Measurements from ENCODE around the gene MAP3K14. TPM values are rescaled to one million over a fixed set of nuclear protein-coding genes. Genes with fewer than 3 reads are reported as not detected.

The MAP3K14 gene
- total RNA-seq, 1 donor from 2014 or later = 5.2 TPM

- no peak for DNase-seq (ENCODE audit: low spot score)
- Mint-ChIP-seq H3K27ac (ENCODE audit: unreplicated experiment) (no peak overlapping the region), H3K9me3 (ENCODE audit: unreplicated experiment) (no peaks in the 10 kb centered on the region), H3K36me3 (ENCODE audit: low read depth, unreplicated experiment) (no peaks in the 10 kb centered on the region), H3K4me1 (ENCODE audit: unreplicated experiment) (peaks cover 6% of the 10 kb centered on the region), H3K27me3 (ENCODE audit: unreplicated experiment) (peaks cover 1% of the 10 kb centered on the region), H3K4me3 (ENCODE audit: unreplicated experiment) (no peak overlapping the region)
- TF ChIP-seq, protein P1, sequence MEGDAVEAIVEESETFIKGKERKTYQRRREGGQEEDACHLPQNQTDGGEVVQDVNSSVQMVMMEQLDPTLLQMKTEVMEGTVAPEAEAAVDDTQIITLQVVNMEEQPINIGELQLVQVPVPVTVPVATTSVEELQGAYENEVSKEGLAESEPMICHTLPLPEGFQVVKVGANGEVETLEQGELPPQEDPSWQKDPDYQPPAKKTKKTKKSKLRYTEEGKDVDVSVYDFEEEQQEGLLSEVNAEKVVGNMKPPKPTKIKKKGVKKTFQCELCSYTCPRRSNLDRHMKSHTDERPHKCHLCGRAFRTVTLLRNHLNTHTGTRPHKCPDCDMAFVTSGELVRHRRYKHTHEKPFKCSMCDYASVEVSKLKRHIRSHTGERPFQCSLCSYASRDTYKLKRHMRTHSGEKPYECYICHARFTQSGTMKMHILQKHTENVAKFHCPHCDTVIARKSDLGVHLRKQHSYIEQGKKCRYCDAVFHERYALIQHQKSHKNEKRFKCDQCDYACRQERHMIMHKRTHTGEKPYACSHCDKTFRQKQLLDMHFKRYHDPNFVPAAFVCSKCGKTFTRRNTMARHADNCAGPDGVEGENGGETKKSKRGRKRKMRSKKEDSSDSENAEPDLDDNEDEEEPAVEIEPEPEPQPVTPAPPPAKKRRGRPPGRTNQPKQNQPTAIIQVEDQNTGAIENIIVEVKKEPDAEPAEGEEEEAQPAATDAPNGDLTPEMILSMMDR (IDR thresholded peaks at IDR 0.05; ENCODE audit: unreplicated experiment) = no peak
Observed at GRCh38 chr17:45301674-45302073, 15.1 kb downstream of the MAP3K14 start.

- TF ChIP-seq, protein P1 (IDR thresholded peaks at IDR 0.05; ENCODE audit: unreplicated experiment) = no peak
- H3K4me1 Mint-ChIP-seq (ENCODE audit: unreplicated experiment) = peaks cover 6% of the 10 kb centered on the region
- H3K4me3 Mint-ChIP-seq (ENCODE audit: unreplicated experiment) = no peak overlapping the region
- no peak for DNase-seq (ENCODE audit: low spot score)
- H3K27ac Mint-ChIP-seq (ENCODE audit: unreplicated experiment) = no peak overlapping the region
- peaks cover 1% of the 10 kb centered on the region for H3K27me3 Mint-ChIP-seq (ENCODE audit: unreplicated experiment)
- no peaks in the 10 kb centered on the region for H3K36me3 Mint-ChIP-seq (ENCODE audit: low read depth, unreplicated experiment)
- H3K9me3 Mint-ChIP-seq (ENCODE audit: unreplicated experiment) = no peaks in the 10 kb centered on the region
Observed at GRCh38 chr17:45300060-45300751, 16.6 kb downstream of the MAP3K14 start.

DNA sequence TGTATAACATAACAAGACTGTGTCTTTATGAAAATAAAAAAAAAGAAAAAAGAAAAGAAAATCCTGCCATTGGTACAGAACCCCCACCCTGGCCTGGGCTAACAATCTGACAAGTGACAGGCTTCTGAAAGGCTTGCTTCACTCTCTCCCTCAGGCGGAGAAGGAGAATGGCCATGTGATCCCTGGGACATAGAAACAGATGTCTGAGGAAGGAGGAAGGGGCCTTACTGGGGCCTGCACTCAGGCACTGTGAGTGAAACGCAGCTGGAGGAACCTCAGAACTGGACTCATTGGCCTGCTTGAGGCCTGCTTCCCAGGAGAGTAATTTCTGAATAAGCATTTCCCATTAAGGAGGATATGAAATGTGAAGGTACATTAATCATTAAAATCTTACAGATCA lies 17.5 kb downstream of the MAP3K14 start:
- Mint-ChIP-seq H3K36me3 (ENCODE audit: low read depth, unreplicated experiment) (no peaks in the 10 kb centered on the region), H3K27me3 (ENCODE audit: unreplicated experiment) (peaks cover 1% of the 10 kb centered on the region), H3K4me1 (ENCODE audit: unreplicated experiment) (peaks cover 6% of the 10 kb centered on the region), H3K27ac (ENCODE audit: unreplicated experiment) (peak overlapping the region; percentile 63), H3K4me3 (ENCODE audit: unreplicated experiment) (no peak overlapping the region), H3K9me3 (ENCODE audit: unreplicated experiment) (no peaks in the 10 kb centered on the region)
- TF ChIP-seq, protein P1 (IDR thresholded peaks at IDR 0.05; ENCODE audit: unreplicated experiment) = no peak
- no peak for DNase-seq (ENCODE audit: low spot score)

- TF ChIP-seq, protein P1 (IDR thresholded peaks at IDR 0.05; ENCODE audit: unreplicated experiment) = no peak
- DNase-seq (ENCODE audit: low spot score) = no peak
- H3K4me1 Mint-ChIP-seq (ENCODE audit: unreplicated experiment) = peaks cover 6% of the 10 kb centered on the region
- H3K27ac Mint-ChIP-seq (ENCODE audit: unreplicated experiment) = no peak overlapping the region
- no peak overlapping the region for H3K4me3 Mint-ChIP-seq (ENCODE audit: unreplicated experiment)
- no peaks in the 10 kb centered on the region for H3K36me3 Mint-ChIP-seq (ENCODE audit: low read depth, unreplicated experiment)
- no peaks in the 10 kb centered on the region for H3K9me3 Mint-ChIP-seq (ENCODE audit: unreplicated experiment)
- peaks cover 3% of the 10 kb centered on the region for H3K27me3 Mint-ChIP-seq (ENCODE audit: unreplicated experiment)
Observed at GRCh38 chr17:45298546-45299285, 18.1 kb downstream of the MAP3K14 start.

- H3K36me3 Mint-ChIP-seq (ENCODE audit: low read depth, unreplicated experiment) = no peaks in the 10 kb centered on the region
- H3K4me1 Mint-ChIP-seq (ENCODE audit: unreplicated experiment) = peaks cover 6% of the 10 kb centered on the region
- no peak overlapping the region for H3K4me3 Mint-ChIP-seq (ENCODE audit: unreplicated experiment)
- H3K9me3 Mint-ChIP-seq (ENCODE audit: unreplicated experiment) = no peaks in the 10 kb centered on the region
- no peak overlapping the region for H3K27ac Mint-ChIP-seq (ENCODE audit: unreplicated experiment)
- no peak for DNase-seq (ENCODE audit: low spot score)
- TF ChIP-seq, protein P1 (IDR thresholded peaks at IDR 0.05; ENCODE audit: unreplicated experiment) = no peak
- peaks cover 5% of the 10 kb centered on the region for H3K27me3 Mint-ChIP-seq (ENCODE audit: unreplicated experiment)
Observed at GRCh38 chr17:45296833-45297124, 20.0 kb downstream of the MAP3K14 start.

Measured in endothelial cell (in vitro differentiated cells).